ENCODE measurements around the gene TNS3.
A peak's percentile ranks its signal among the peaks of the same experiment; 100 is the strongest.

The TNS3 gene

GRCh38 chr7:47407821-47408674 lies 173.9 kb downstream of the TNS3 start:
- Histone ChIP-seq H3K27ac (peak overlapping the region in 2 of 21 experiments; percentile 22 to 35), H3K4me3 (no peak overlapping the region)

GRCh38 chr7:47407136-47407535 lies 174.8 kb downstream of the TNS3 start:
- H3K27ac ChIP-seq = peak overlapping the region in 3 of 21 experiments; percentile 2 to 53 (median 4)
- no peak overlapping the region for H3K4me3 ChIP-seq

GRCh38 chr7:47406801-47407129 lies 175.1 kb downstream of the TNS3 start:
- Histone ChIP-seq H3K4me3 (no peak overlapping the region), H3K27ac (peak overlapping the region in 6 of 21 experiments; percentile 2 to 61 (median 30))

- Histone ChIP-seq H3K27ac (peak overlapping the region in 11 of 21 experiments; percentile 21 to 69 (median 52)), H3K4me3 (no peak overlapping the region)
These were observed 175.8 kb downstream of the TNS3 start for GRCh38 chr7:47405921-47406800.

- H3K27ac ChIP-seq = peak overlapping the region in 10 of 21 experiments; percentile 21 to 69 (median 50)
- H3K4me3 ChIP-seq = no peak overlapping the region
These were observed 176.5 kb downstream of the TNS3 start for GRCh38 chr7:47405286-47405904.

- H3K27ac ChIP-seq = no peak overlapping the region
- no peak overlapping the region for H3K4me3 ChIP-seq
These were observed 177.9 kb downstream of the TNS3 start for GRCh38 chr7:47404010-47404409.

GRCh38 chr7:47402941-47403866 lies 178.7 kb downstream of the TNS3 start:
- H3K4me3 ChIP-seq = no peak overlapping the region
- peak overlapping the region in 12 of 21 experiments; percentile 2 to 64 (median 26) for H3K27ac ChIP-seq

- H3K27ac ChIP-seq = peak overlapping the region in 6 of 21 experiments; percentile 13 to 64 (median 29)
- no peak overlapping the region for H3K4me3 ChIP-seq
These were observed 180.0 kb downstream of the TNS3 start for GRCh38 chr7:47401611-47402570.

- no peak overlapping the region for H3K27ac ChIP-seq
These were observed 181.1 kb downstream of the TNS3 start for GRCh38 chr7:47400741-47401206.

GRCh38 chr7:47400001-47400400 lies 181.9 kb downstream of the TNS3 start:
- Histone ChIP-seq H3K4me3 (no peak overlapping the region), H3K27ac (no peak overlapping the region)

More at GRCh38 chr7:47400741-47401206, 181.1 kb downstream of the TNS3 start:
- no peak overlapping the region for H3K4me3 ChIP-seq

GRCh38 chr7:47394751-47395252 lies 187.1 kb downstream of the TNS3 start:
- Histone ChIP-seq H3K27ac (no peak overlapping the region), H3K4me3 (no peak overlapping the region)

GRCh38 chr7:47394216-47394615 lies 187.7 kb downstream of the TNS3 start:
- H3K27ac ChIP-seq = no peak overlapping the region

GRCh38 chr7:47393406-47393805 lies 188.5 kb downstream of the TNS3 start:
- Histone ChIP-seq H3K27ac (no peak overlapping the region), H3K4me3 (no peak overlapping the region)

More at GRCh38 chr7:47394216-47394615, 187.7 kb downstream of the TNS3 start:
- H3K4me3 ChIP-seq = no peak overlapping the region

GRCh38 chr7:47392241-47392759 lies 189.6 kb downstream of the TNS3 start:
- no peak overlapping the region for H3K4me3 ChIP-seq

GRCh38 chr7:47391726-47392125 lies 190.2 kb downstream of the TNS3 start:
- Histone ChIP-seq H3K4me3 (no peak overlapping the region), H3K27ac (no peak overlapping the region)

More at GRCh38 chr7:47392241-47392759, 189.6 kb downstream of the TNS3 start:
- no peak overlapping the region for H3K27ac ChIP-seq

- Histone ChIP-seq H3K27ac (no peak overlapping the region), H3K4me3 (no peak overlapping the region)
These were observed 191.0 kb downstream of the TNS3 start for GRCh38 chr7:47390914-47391313.

- Histone ChIP-seq H3K27ac (no peak overlapping the region), H3K4me3 (no peak overlapping the region)
These were observed 191.8 kb downstream of the TNS3 start for GRCh38 chr7:47389923-47390630.

All from skin epidermis (tissue), 12 donors.